Stimulated activated CD8-positive, alpha-beta memory T cell treated with anti-CD3 and anti-CD28 coated beads, Interleukin-4, amount 100 ng/mL, for 24 hours (primary cell): Measurements from ENCODE around the gene CIT.
"Not testable (repeated sequence)": the region's sequence is repeated elsewhere in the genome, so short reads cannot be mapped to it uniquely, and the experiment has no call there.

Experiments
- DNase-seq: peaks from one replicate; pipeline ENCODE4 v3.0.0-alpha.2; 2020; ENCODE audit warnings: low read depth

Gene CIT

DNA sequence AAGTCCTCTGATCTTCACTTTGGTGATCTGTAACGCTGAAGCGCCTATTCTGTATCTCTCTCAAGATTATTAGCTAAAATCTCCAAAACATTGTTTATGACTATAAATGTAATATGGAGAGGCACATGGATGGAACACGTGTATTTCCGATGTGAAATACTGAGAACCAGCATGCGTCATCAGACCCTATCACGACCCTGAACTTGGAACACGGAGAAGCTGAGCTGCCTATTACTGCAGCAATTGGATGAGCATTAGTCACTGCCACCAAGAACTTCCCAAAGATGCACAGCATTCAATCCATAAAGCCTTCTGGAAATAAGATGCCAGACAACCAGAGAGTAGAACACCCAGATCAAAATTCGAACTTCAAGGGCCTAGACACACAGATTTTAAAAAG lies 147.2 kb downstream of the CIT start:
- DNase-seq, result no peak

DNA sequence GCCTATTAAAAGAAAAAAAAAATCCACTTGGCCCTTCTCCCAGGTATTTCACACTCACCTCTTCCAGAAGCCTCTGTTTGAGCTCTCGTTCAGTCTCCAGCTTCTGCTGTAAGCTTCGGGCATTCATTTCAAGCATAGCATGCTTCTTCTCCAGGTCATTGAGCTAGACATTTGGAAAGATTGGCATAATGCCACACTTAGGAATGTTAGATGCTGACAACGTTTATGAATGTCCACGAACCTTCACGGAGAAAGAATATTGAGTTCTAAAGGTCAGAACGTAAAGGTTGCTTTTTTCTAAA lies 148.7 kb downstream of the CIT start:
- no peak for DNase-seq

DNA sequence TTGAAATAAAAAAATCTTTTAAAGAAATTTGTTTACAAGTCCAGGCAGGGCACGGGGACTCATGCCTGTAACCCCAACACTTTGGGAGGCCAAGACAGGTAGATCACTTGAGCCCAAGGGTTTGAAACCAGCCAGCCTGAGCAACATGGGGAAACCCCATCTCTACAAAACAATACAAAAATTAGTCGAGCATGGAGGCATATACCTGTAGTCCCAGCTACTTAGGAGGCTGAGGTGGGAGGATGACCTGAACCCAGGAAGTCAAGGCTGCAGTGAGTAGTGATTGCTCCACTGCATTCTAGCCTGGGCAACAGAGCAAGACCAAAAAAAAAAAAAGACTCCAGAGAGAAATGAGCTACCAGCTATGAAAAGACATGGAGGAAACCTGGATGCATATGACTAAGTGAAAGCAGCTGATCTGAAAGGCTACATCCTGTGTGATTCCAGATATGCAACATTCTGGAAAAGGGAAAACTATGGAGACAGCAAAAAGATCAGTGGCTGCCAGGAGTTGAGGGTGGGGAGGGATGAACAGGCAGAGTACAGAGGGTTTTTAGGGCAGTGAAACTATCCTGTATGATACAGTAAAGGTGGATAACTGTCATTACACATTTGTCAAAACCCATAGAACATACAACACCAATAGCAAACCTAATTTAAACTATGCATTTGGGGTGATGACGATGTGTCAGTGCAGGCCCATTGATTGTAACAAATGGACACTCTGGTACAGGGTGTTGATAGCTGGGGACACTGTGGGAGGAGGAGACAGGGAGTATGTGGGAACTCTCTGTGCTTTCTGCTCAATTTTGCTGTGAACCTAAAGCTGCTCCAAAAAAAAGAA lies 149.3 kb downstream of the CIT start:
- no peak for DNase-seq

DNA sequence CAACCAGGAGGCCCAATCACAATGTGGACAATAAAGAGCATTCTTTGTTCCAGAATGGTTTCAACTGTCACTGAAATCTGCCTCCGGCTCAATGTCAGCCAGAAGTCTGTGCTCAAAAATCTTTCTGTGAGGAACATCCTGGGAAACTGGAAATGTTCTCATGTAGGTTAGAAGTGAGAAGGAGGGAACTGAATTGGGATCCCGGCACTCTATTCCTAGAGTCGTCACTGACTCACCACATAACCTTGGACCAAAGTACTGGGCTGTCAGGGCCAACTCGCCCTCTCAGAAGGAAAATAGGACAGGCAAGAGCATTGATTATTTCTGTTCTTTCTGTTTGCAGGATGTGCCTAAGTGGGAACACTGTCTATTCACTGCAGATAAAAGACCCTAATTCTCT lies 151.6 kb downstream of the CIT start:
- DNase-seq, result no peak

DNA sequence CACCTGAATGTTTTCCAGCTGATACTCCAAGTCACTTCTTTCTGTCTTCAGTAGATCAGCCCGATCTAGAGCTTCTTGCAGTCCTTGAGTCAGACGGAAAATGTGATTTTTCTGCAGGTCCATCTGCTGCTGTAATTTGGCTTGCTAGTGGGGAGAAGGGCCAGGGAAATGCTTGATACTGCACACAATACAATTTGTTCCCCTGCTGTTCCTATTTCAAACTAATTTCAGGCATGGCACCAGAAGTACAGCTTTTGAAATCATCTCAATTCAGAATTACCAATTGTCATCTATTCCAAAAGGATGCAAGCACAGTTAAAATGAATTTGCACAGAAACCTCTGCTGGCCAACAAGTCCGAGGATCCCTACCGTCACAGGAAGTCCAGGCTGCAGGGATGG lies 155.8 kb downstream of the CIT start:
- no peak for DNase-seq

DNA sequence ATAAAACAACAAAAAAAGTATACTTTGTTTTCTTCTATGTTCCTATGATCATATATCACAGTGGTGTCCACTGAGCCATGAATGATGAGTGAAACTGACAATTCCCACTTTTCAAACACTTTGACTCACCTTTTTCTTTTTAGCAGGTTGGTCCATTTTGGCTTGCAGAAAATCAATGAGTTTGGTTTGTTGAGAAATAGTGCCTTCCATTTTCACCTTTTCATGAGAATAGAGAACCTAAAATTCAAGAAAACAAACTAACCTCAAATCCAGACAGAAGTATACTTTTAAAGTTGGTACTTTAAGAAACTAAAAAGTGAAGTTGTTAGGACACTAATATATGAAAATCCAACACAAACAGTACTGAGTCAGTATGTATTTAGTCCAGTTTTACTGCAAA lies 156.8 kb downstream of the CIT start:
- DNase-seq, result no peak

DNA sequence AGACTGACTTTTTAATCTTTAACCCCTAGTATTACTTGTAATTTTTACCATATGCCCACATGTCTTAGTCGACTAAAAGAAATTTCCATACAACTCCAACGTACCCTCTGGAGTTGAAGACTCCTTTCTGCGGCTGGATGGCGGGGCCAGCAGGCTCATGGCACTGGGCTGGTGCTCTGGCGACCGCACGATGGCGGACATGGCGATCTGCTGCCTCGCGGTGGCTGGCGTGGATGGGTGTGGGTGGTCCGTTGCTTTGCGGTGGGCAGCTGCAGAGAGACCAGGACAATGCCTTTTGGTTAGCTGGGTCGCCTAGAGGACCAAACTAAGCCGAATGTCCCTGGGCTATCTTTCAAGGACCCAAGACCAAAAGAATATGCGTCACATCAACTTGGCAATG lies 159.0 kb downstream of the CIT start:
- DNase-seq, result no peak

DNA sequence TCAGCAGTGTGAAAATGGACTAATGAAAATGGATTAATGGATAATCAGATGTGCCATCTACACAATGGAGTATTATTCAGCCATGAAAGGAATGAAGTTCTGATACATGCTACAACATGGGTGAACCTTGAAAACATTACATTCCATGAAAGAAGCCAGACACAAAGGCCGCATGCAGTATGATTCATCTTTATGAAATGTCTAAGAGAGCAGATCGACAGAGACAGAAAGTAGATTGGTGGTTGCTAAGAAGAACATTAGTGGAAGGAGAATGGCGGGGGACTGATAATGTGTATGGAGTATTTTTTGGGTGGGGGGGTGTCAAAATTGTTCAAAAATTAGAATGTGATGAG lies 161.9 kb downstream of the CIT start:
- DNase-seq, result no peak

DNA sequence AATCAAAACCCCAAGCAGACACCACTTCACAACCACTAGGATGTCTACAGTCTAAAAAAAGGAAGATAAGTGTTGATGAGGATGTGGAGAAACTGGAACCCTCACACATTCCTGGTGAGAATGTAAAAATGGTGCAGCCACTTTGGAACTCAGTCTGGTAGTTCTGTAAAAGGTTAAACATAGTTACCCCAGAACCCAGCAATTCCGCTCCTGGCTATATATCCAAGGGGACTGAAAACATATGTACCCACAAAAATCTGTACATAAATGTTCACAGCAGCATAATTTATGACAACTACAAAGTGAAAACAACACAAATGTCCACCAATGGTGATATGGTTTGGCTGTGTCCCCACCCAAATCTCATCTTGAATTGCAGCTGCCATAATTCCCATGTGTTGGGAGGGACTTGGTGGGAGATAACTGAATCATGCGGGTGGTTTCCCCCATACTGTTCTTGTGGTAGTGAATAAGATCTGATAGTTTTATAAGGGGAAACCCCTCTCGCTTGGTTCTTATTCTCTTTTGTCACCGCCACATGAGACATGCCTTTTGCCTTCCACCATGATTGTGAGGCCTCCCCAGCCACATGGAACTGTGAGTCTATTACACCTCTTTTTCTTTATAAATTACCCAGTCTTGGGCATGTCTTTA lies 162.4 kb downstream of the CIT start:
- DNase-seq, result no peak

DNA sequence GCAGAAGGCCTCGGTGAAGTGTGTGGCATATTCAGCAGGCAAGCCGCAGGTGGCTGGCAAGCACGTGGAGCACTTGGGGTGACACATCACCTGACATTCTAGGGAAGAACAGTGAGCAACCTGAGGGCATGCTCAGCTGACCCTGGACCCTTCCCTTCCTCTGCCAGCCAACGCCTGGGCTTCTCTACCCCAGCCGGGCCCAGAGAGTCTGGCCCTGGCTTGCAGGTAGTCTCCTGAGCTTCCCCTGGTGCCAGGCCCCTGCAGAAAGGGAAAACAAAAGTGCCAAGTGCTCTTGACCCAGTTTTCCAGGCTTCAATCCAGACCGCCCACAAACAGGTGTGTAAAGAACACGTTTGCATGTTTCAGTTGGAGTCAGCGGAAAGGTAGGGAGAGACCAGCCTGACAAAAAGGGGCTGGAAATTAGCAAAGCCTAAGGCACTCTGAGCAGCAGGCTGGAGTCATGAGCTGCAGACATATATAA lies 163.5 kb downstream of the CIT start:
- DNase-seq, result no peak

DNA sequence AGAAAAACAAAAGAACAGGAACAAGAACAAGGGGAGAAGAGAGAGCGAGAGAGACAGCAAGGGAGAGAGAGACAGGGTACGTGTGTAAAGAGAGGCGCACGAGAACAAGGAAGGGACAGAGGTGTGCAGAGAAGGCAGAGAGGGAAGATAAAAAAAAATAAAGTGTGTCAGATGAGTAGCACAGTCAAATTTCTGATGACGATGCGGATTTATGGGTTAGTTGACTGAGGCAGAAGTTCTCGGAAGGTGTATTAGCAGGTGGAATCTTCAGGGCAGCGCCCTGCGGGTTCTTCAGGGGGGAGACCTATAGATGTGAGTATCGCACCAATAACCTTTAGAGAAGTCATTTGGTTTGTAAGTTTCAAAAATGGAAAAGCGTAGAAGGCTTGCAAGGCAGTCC lies 164.4 kb downstream of the CIT start:
- DNase-seq, result no peak

DNA sequence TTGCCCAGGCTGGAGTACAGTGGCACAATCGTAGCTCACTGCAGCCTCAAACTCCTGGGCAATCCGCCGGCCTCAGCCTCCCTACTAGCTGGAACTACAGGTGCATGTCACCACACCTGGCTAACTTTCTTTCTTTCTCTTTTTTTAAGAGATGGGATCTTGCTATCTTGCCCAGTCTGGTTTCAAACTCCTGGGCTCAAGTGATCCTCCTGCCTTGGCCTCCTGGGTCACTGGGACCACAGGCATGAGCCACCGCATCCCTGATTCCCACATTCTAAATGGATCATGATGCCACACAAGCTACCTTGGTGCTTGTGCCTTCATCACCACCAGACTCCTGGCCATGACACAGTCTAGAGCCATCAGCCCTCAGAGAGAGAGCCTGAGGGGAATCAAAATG lies 165.4 kb downstream of the CIT start:
- no peak for DNase-seq

DNA sequence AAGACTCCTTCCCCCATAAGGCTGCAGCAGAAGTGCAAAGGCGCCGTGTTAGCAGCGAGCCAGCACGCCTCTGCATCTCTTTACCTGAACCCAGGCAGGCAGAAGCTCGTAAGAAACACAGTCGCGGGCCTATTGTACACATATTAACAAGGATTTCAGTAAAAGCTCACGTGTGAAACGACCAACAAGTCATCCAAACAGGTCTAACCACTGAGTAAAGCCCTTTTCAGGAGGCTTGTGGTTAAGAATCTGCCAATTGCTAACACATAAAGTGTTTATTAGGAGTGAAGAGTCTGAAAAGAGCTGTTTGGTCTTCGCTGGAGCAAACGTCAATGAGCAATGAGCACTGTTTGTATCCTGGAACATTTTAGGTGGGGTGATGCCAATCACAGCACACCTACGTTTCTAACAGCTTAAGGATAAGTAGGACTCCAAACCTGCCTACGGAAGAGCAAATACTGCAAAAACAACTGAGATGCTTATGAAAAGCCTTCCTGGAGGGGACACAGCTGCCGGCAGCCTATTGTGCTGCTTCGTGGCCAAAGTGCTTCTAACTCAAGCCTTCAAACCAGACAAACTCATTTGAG lies 166.1 kb downstream of the CIT start:
- DNase-seq, result no peak

DNA sequence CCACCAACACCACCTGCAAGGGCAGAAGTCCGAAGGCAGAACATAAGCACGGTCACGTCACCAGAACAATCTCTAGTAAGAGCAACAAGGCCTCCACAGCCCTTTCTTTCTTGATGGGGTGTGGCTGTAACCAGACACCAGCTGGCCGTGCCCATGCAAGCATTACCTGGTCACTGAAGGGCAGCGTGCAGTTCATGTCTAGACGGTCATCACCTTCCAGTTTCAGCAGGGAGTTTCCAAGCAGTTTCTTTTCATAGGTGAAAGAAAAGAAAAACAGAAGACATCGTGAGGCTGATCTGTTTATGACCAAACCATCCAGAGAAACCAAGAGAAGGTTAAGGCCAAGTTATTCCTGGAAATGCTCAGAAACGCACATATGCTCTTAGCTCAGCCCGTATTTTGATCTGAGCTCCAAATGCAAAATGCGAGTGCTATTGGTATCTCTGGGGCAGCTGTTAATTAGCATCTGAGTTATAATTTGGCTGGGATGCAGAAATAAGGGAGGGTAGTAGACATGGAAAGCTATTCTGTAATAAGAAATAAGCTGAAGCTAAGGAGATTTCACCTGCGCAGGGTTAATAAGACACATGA lies 166.7 kb downstream of the CIT start:
- DNase-seq, result no peak

DNA sequence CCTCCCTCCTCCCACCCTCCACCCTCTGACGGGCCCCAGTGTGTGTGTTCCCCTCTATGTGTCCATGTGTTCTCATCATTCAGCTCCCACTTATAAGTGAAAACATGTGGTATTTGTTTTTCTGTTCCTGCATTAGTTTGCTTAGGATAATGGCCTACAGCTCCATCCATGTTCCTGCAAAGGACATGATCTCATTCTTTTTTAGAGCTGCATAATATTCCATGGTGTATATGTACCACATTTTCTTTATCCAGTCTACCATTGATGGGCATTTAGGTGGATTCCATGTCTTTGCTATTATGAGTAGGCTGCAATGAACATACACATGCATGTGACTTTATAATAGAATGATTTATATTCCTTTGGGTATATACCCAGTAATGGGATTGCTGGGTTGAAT lies 170.7 kb downstream of the CIT start:
- DNase-seq, result not testable (repeated sequence)

DNA sequence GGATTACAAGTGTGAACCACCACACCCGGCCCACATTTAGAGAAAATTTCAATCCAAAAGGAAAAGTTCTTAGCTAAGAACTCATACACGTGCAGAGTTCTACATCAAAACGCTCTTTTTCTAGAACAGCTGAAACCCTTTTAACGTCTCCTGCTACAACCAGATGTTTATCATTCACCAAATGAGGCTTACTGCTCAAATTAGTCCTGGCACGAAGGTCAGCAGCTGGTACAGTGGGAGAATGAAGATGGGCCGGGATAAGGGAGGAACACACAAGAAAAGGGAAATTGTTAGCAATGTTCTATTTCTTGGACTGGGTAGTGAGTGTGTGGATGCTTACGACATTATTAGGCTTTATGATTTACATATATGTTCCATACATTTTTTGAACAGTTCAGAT lies 171.9 kb downstream of the CIT start:
- DNase-seq, result no peak

DNA sequence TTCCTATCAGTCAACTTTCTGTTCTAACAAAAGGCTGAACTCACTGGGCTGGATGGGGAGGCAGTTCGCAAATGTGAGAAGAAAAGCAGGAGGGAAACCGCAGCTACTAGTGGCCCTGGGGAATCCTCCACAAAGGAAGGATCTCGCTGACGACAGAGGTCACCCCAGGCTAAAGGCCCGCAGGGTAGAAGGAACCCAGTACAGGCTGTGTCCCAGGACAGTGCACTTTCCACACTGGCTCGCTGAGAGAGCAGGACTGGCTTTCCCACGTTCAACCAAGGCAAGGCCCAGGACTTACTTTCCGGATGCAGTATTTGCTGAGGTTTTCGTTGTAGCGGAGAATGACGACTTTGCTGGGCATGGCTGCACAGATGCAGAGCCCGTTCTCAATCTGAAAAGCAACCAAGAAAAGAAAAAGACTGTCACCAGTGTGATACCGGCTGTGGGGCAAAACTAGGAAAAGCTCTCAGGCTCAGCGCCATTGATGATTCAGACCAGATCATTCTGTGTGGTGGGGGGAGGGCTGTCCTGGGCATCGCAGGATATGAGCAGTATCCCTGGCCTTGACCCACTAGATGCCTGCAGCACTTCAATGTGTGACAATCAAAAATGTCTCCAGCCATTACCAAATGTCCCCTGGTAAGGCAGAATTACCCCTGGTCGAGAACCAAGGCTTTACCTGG lies 172.9 kb downstream of the CIT start:
- no peak for DNase-seq

DNA sequence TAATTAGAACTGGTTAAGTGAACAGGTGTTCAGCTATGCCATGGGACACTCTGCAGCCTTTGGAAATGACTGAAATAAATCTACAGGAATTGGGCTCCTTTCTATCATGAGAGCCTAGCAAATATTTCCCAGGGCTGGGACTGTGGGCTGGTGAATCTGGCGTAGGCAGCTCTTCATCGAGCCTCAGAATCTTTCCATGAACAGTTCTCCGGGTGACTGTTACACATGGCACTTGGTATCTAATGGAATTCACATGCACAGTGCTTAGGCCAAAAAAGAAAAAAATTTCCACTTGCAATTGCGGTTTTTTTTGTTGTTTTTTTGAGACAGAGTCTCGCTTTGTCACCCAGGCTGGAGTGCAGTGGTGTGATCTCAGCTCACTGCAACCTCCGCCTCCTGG lies 177.0 kb downstream of the CIT start:
- DNase-seq, result no peak

DNA sequence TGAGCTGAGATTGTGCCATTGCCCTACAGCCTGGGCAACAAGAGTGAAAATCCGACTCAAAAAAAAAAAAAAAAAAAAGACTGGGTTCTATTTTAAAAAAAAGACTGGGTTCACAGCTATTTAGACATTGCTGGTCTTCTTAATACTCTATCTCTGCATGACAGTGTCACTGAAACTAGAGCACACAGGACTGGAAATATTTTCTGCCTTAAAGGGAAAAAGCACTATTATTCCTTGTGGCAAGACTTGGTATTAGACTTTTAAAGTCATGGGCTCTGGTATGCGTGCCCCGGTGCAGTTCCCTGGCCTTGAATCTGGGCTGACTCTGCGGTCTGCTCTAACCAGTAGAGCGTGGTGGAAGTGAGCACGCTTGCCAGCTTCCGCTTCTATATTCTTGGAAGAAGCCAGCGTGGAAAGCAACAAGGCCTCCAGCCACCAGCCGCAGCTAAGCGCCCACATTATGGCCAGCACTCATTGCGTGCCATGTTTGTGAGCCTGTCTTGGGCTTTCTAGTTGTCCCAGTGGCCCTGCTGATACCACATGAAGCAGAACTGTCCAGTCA lies 177.8 kb downstream of the CIT start:
- no peak for DNase-seq

DNA sequence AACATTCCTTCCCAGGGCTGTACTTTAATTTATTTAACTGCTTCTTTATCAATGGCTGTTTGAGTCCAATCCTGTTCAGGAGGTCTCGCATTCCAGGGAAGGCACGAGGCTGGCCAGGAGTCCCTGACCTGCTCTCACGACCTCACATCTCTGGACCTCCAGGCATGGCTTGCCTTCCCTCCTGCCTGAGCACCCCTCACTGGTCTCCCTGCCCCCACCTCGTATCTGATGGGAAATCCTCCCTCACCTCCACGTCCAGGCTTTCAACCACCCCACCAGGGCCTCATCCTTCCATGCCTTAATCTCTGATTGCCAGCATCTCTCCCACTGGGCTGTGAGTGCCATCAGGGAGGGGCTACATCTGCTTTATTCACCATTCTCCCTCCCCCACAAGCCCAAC lies 180.2 kb downstream of the CIT start:
- no peak for DNase-seq

DNA sequence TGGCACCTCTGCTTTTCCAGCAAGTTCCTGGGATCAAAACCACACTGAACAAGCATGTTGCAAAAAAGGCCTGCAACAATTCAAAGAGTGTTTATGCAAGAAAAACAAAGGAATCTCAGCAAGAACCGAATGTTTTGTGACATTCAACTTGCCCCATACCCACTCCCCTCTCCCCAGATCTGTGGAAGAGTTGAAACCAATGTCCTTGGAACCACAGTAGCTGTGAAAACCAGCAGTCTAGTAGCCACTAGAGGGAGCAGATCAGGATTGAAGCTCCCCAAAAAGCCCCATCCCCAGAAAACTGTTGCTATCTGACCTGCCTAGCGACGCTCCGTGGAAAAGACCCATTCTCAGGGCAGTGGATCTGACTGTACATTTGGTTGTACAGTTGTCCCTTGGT lies 182.1 kb downstream of the CIT start:
- DNase-seq, result no peak

DNA sequence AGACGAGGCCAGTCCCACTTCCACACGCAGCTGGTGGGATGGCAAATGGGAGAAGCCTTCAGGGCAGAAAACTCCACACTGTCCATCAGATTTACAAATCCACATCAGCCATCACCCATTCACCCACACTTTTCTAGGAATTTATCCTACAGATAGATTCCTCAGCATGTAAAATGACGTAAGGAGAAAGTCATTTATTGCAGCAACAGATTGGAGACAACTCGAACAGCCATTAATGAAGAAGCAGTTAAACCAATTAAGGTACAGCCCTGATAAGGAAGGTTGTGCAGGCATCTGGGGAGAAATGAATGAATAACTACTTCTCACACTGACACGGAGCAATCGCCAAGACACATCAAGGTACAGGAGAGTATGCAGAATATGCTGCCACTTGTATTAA lies 183.0 kb downstream of the CIT start:
- DNase-seq, result no peak
